Caco-2 (cell line): ENCODE measurements around the gene MAGI1. TPM values are rescaled to one million over a fixed set of nuclear protein-coding genes. Genes with fewer than 3 reads are reported as not detected.

ENCODE experiments used
- BruUV-seq: library from RNA; stranded (reverse); fragments of 400-500 nt; replicated peaks from 2 replicates; lab custom pipeline; 2021; lab: Mats Ljungman, UMichigan
- CTCF ChIA-PET: fragments of 300-600 bp; sonication (Branson Sonifier 250); formaldehyde crosslinking; loops from one replicate; lab custom pipeline; 2022; ENCODE audit warnings: antibody characterized with exemption; lab: Charles Lee
- POLR2A ChIA-PET: fragments of 300-600 bp; sonication (Branson Sonifier 250); formaldehyde crosslinking; loops from one replicate; lab custom pipeline; 2022; ENCODE audit warnings: antibody characterized with exemption; lab: Charles Lee
- DNase-seq, 2 experiments: peaks; one replicate each; pipeline versions ENCODE4 v3.0.0 to v3.0.0-alpha.2; 2020 to 2022
- H3K27me3 ChIP-seq: replicated peaks from 2 replicates; pipeline ENCODE4 v1.6.0; 2011; ENCODE audit warnings: low read length; ENCODE audit not compliant: control insufficient read depth, insufficient read depth
- H3K36me3 ChIP-seq: 2 replicates; pipeline ENCODE4 v1.5.1; 2011; ENCODE audit warnings: low read length; ENCODE audit not compliant: control insufficient read depth, insufficient read depth
- H3K4me1 ChIP-seq: fragments of 250-450 bp; sonication (Bioruptor Pico); 2 replicates; pipeline ENCODE4 v1.5.1; 2020; ENCODE audit warnings: mild to moderate bottlenecking
- H3K4me3 ChIP-seq: 2 replicates; pipeline ENCODE4 v1.5.1; 2011; ENCODE audit warnings: low read depth, mild to moderate bottlenecking, control low read depth, low read length
- H3K9me3 ChIP-seq: fragments of 250-450 bp; sonication (Bioruptor Pico); 2 replicates; pipeline ENCODE4 v1.5.1; 2020; ENCODE audit warnings: mild to moderate bottlenecking, moderate library complexity
- H3K27ac Mint-ChIP-seq: one replicate; pipeline ENCODE4 v1.8.0; 2022; ENCODE audit warnings: mixed read lengths; ENCODE audit not compliant: unreplicated experiment
- H3K27me3 Mint-ChIP-seq: one replicate; pipeline ENCODE4 v1.8.0; 2022; ENCODE audit warnings: mixed read lengths; ENCODE audit not compliant: insufficient read depth, unreplicated experiment
- H3K36me3 Mint-ChIP-seq: one replicate; pipeline ENCODE4 v1.8.0; 2022; ENCODE audit warnings: mild to moderate bottlenecking, mixed read lengths; ENCODE audit not compliant: insufficient read depth, unreplicated experiment
- H3K4me1 Mint-ChIP-seq: one replicate; pipeline ENCODE4 v1.8.0; 2022; ENCODE audit warnings: low read depth, mixed read lengths; ENCODE audit not compliant: unreplicated experiment
- H3K4me3 Mint-ChIP-seq: one replicate; pipeline ENCODE4 v1.8.0; 2022; ENCODE audit warnings: mild to moderate bottlenecking, moderate library complexity, mixed read lengths; ENCODE audit not compliant: unreplicated experiment
- H3K9me3 Mint-ChIP-seq: one replicate; pipeline ENCODE4 v1.8.0; 2022; ENCODE audit warnings: mixed read lengths; ENCODE audit not compliant: unreplicated experiment
- intact Hi-C: fragments of 100-400 bp; cut with micrococcal nuclease; formaldehyde crosslinking; loops from one replicate; pipeline ENCODE4 v1.10.0; 2022; ENCODE audit not compliant: unreplicated experiment
- total RNA-seq: library from RNA; stranded (reverse); gene quantifications from 2 replicates; pipeline ENCODE4 v1.2.3, GENCODE V29; 2022
- TF ChIP-seq, protein P1 (sequence below), 2 experiments: fragments of 200-600 bp in 1 of 2; IDR thresholded peaks; 1 replicate in 1 of 2; 2 replicates in 1 of 2; pipeline versions ENCODE4 v1.5.1 to v1.8.0; 2011 to 2022; ENCODE audit warnings: antibody characterized with exemption in 1 of 2, control low read depth in 1 of 2, inconsistent platforms in 1 of 2, low read depth in 1 of 2, low read length in 1 of 2, mild to moderate bottlenecking in 1 of 2, moderate library complexity in 1 of 2; ENCODE audit not compliant: insufficient read depth in 1 of 2, severe bottlenecking in 1 of 2, unreplicated experiment in 1 of 2

MAGI1 gene
- total RNA-seq, 1 experiment from 2014 or later, result 64.9 TPM

DNA sequence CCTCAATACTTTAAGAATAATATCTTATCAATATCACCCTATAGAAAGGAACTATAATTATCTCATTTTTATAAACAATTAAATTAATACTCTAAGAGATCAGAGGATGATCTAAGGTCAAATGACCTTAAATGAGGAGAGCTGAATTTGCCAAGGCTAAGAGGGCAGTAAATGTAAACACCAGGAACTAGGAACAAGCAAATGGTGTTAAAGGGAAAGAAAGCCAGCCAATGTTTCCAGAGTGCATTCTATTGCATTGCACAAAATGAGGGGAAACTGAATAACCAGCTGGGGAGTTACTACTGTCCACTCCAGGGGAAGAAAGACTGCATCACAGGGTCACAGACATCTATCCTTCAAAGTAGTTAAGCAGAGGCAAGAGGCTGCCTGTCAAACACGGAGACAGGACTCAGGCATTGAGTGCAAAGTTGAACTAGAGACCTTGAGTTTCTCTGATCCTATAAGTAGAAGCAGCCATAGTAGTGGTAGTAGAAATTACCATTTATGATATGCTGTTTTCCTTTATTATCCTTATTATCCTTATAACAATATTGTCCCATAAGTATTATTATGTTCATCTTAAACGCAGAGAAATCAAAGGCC, 466.4 kb downstream of the MAGI1 start:
- no peak overlapping the region for H3K4me3 ChIP-seq
- Mint-ChIP-seq H3K36me3 (peaks cover 6% of the 10 kb centered on the region), H3K9me3 (no peaks in the 10 kb centered on the region), H3K4me1 (peaks cover 15% of the 10 kb centered on the region), H3K27me3 (no peaks in the 10 kb centered on the region), H3K4me3 (no peak overlapping the region), H3K27ac (no peak overlapping the region)
- intact Hi-C loops, result no loop called here
- H3K4me1 ChIP-seq, result peaks cover 10% of the 10 kb centered on the region; the same call in 1 of the 2 replicates
- H3K9me3 ChIP-seq, result peaks cover 5% of the 10 kb centered on the region; the same call in 1 of the 2 replicates
- POLR2A ChIA-PET, result no interaction called here
- DNase-seq, result no peak
- CTCF ChIA-PET, result no interaction called here
- H3K36me3 ChIP-seq, result no peaks in the 10 kb centered on the region
- H3K27me3 ChIP-seq, result no peaks in the 10 kb centered on the region
- TF ChIP-seq, protein P1, sequence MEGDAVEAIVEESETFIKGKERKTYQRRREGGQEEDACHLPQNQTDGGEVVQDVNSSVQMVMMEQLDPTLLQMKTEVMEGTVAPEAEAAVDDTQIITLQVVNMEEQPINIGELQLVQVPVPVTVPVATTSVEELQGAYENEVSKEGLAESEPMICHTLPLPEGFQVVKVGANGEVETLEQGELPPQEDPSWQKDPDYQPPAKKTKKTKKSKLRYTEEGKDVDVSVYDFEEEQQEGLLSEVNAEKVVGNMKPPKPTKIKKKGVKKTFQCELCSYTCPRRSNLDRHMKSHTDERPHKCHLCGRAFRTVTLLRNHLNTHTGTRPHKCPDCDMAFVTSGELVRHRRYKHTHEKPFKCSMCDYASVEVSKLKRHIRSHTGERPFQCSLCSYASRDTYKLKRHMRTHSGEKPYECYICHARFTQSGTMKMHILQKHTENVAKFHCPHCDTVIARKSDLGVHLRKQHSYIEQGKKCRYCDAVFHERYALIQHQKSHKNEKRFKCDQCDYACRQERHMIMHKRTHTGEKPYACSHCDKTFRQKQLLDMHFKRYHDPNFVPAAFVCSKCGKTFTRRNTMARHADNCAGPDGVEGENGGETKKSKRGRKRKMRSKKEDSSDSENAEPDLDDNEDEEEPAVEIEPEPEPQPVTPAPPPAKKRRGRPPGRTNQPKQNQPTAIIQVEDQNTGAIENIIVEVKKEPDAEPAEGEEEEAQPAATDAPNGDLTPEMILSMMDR (IDR thresholded peaks at IDR 0.05; ENCODE audit: insufficient read depth in 1 of 2, low read depth in 1 of 2, low read length in 1 of 2, severe bottlenecking in 1 of 2, unreplicated experiment in 1 of 2), result no peak
- no TSS peak for BruUV-seq

DNA sequence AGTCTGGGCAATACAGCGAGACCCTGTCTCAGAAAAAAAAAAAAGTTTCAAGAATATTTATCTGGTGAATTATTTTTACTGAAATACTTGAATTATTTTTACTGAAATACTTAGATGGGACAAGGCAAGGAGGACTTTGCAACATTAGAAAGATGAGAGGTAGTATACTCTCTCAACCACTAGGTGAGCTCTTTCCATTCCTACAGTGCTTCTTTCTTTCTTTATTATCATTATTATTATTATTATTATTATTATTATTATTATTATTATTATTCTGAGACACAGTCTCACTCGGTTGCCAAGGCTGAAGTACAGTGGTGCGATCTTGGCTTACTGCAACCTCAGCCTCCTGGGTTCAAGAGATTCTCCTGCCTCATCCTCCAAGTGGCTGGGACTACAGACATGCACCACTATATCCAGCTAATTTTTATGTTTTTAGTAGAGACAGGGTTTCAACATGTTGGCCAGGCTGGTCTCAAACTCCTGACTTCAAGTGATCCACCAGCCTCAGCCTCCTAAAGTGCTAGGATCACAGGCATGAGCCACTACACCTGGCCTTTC, 468.8 kb downstream of the MAGI1 start:
- no peak overlapping the region for H3K4me3 ChIP-seq
- no peak for DNase-seq
- intact Hi-C loops, result loop anchor here (1.0 kb wide), 1 partner anchor 103 kb away; no protein-coding TSS in a partner anchor
- BruUV-seq, result no TSS peak
- H3K4me3 Mint-ChIP-seq, result no peak overlapping the region
- no peak overlapping the region for H3K27ac Mint-ChIP-seq
- H3K9me3 Mint-ChIP-seq, result no peaks in the 10 kb centered on the region
- no peaks in the 10 kb centered on the region for H3K36me3 ChIP-seq
- peaks cover 6% of the 10 kb centered on the region for H3K4me1 Mint-ChIP-seq
- CTCF ChIA-PET, result no interaction called here
- no peaks in the 10 kb centered on the region for H3K27me3 Mint-ChIP-seq
- H3K9me3 ChIP-seq, result peaks cover 5% of the 10 kb centered on the region; the same call in 1 of the 2 replicates
- H3K27me3 ChIP-seq, result no peaks in the 10 kb centered on the region
- H3K36me3 Mint-ChIP-seq, result peaks cover 6% of the 10 kb centered on the region
- POLR2A ChIA-PET, result no interaction called here
- peaks cover 1% of the 10 kb centered on the region; the same call in 1 of the 2 replicates for H3K4me1 ChIP-seq
- TF ChIP-seq, protein P1 (IDR thresholded peaks at IDR 0.05; ENCODE audit: insufficient read depth in 1 of 2, low read depth in 1 of 2, low read length in 1 of 2, severe bottlenecking in 1 of 2, unreplicated experiment in 1 of 2), result peak in 1 of 2 experiments; percentile 22

DNA sequence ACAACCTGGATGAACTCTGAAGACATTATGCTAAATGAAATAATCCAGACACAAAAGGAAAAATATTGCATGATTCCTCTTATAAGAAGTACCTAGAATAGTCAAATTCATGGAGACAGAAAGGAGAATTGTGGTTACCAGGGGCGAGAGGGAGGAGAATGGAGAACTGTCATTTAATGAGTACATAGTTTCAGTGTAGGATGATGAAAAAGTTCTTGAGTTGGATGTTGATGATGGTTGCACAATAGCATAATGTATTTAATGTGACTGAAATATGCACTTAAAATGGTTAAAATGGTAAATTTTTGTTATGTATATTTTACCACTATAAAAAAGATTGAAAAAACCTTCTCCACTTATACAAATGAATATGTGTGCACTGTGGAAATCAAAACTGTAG, 469.6 kb downstream of the MAGI1 start:
- H3K9me3 ChIP-seq, result no peaks in the 10 kb centered on the region
- Mint-ChIP-seq H3K27ac (no peak overlapping the region), H3K4me3 (no peak overlapping the region), H3K36me3 (peaks cover 6% of the 10 kb centered on the region), H3K27me3 (no peaks in the 10 kb centered on the region), H3K9me3 (no peaks in the 10 kb centered on the region), H3K4me1 (no peaks in the 10 kb centered on the region)
- no peak for DNase-seq
- H3K27me3 ChIP-seq, result no peaks in the 10 kb centered on the region
- no TSS peak for BruUV-seq
- no peaks in the 10 kb centered on the region for H3K4me1 ChIP-seq
- TF ChIP-seq, protein P1 (IDR thresholded peaks at IDR 0.05; ENCODE audit: insufficient read depth in 1 of 2, low read depth in 1 of 2, low read length in 1 of 2, severe bottlenecking in 1 of 2, unreplicated experiment in 1 of 2), result no peak
- CTCF ChIA-PET, result no interaction called here
- no peak overlapping the region for H3K4me3 ChIP-seq
- no peaks in the 10 kb centered on the region for H3K36me3 ChIP-seq
- POLR2A ChIA-PET, result no interaction called here
- intact Hi-C loops, result loop anchor here (1.0 kb wide), 1 partner anchor 104 kb away; no protein-coding TSS in a partner anchor
